HFFc6 (cell line): ENCODE measurements around the gene VWA5A. TPM values are rescaled to one million over a fixed set of nuclear protein-coding genes. Genes with fewer than 3 reads are reported as not detected.

Experiments
- DNase-seq: peaks from one replicate; pipeline ENCODE4 v3.0.0-alpha.2; 2018
- H3K27ac Mint-ChIP-seq: 2 replicates; pipeline ENCODE4 v1.8.0; 2020; ENCODE audit warnings: mild to moderate bottlenecking, mixed read lengths
- H3K27me3 Mint-ChIP-seq: 2 replicates; pipeline ENCODE4 v1.8.0; 2021; ENCODE audit warnings: mild to moderate bottlenecking, moderate library complexity, mixed read lengths; ENCODE audit not compliant: insufficient read depth
- H3K36me3 Mint-ChIP-seq: 2 replicates; pipeline ENCODE4 v1.8.0; 2021; ENCODE audit warnings: low read depth, mixed read lengths
- H3K4me1 Mint-ChIP-seq: 2 replicates; pipeline ENCODE4 v1.8.0; 2020; ENCODE audit warnings: low read depth, mixed read lengths
- H3K4me3 Mint-ChIP-seq: 2 replicates; pipeline ENCODE4 v1.8.0; 2020; ENCODE audit warnings: mild to moderate bottlenecking, moderate library complexity, mixed read lengths
- H3K9me3 Mint-ChIP-seq: 2 replicates; pipeline ENCODE4 v1.8.0; 2020; ENCODE audit warnings: mild to moderate bottlenecking, mixed read lengths
- CTCF ChIP-seq: fragments of 200-600 bp; sonication (generic); IDR thresholded peaks from 2 replicates; pipeline ENCODE4 v1.5.0; 2021; ENCODE audit warnings: antibody characterized with exemption, mild to moderate bottlenecking
- total RNA-seq, 6 experiments: library from RNA; stranded (reverse); fragmentation: NEBNext Ultra II Directional; extraction: Animal tissue kit (Norgen Biotek cat#: 25700); gene quantifications; 2 replicates in 1 of 6; 3 replicates in 5 of 6; pipeline ENCODE4 v1.2.3, GENCODE V29; 2021

The VWA5A gene
- total RNA-seq, 6 experiments from 2014 or later, result 0.14 TPM; not detected in 5

DNA sequence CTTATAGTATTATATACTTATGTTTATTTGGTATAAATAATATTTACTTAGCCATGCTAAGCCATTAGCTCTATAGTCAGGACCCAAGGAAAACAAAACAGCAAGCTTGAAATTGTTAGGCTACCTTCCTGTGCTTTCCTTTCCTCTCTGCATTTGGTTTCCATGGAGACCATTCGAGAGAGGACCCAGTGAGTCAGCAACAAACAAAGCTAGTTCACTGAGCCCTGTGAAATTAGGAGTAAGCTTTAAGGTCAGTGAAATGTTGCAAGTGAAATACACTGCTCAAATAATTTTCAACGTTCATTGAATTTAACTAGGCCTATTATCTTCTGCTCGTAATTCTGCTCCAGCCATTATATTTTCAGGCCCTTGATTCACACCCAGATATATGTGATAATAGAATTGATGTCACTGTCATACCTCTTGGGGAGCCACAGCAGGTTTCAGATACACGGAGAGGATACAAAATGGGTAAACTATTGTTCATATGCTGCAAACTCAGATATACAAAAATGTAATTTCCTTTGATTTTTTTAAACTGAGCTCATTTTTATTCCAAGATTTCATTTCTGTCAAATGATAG is 58.8 kb downstream of the VWA5A start:
- H3K4me1 Mint-ChIP-seq, result no peaks in the 10 kb centered on the region

GRCh38 chr11:124176925-124177715 is 61.9 kb downstream of the VWA5A start:
- Mint-ChIP-seq H3K27ac (no peak overlapping the region), H3K4me3 (no peak overlapping the region)
- no peak for TF ChIP-seq CTCF

More for the DNA sequence above, 58.8 kb downstream of the VWA5A start:
- H3K27me3 Mint-ChIP-seq, result no peaks in the 10 kb centered on the region
- H3K27ac Mint-ChIP-seq, result no peak overlapping the region
- H3K4me3 Mint-ChIP-seq, result no peak overlapping the region
- H3K36me3 Mint-ChIP-seq, result no peaks in the 10 kb centered on the region; the same call in 1 of the 2 replicates
- peak; percentile 3 for DNase-seq
- H3K9me3 Mint-ChIP-seq, result peaks cover 14% of the 10 kb centered on the region
- TF ChIP-seq CTCF, result no peak

GRCh38 chr11:124179310-124179709 is 64.1 kb downstream of the VWA5A start:
- no peaks in the 10 kb centered on the region for H3K36me3 Mint-ChIP-seq
- H3K9me3 Mint-ChIP-seq, result no peaks in the 10 kb centered on the region; the same call in 1 of the 2 replicates
- H3K4me1 Mint-ChIP-seq, result no peaks in the 10 kb centered on the region
- no peak for DNase-seq
- H3K27me3 Mint-ChIP-seq, result no peaks in the 10 kb centered on the region
- no peak overlapping the region for H3K27ac Mint-ChIP-seq
- no peak overlapping the region for H3K4me3 Mint-ChIP-seq
- TF ChIP-seq CTCF, result no peak

More at GRCh38 chr11:124176925-124177715, 61.9 kb downstream of the VWA5A start:
- no peaks in the 10 kb centered on the region for H3K36me3 Mint-ChIP-seq
- H3K4me1 Mint-ChIP-seq, result no peaks in the 10 kb centered on the region
- H3K27me3 Mint-ChIP-seq, result no peaks in the 10 kb centered on the region
- no peak for DNase-seq
- H3K9me3 Mint-ChIP-seq, result no peaks in the 10 kb centered on the region; the same call in 1 of the 2 replicates

- H3K4me3 Mint-ChIP-seq, result no peak within 1 kb of the TSS
- DNase-seq, result no peak
- H3K27ac Mint-ChIP-seq, result no peak within 1 kb of the TSS
- peaks cover 10% of the 10 kb centered on the region for H3K9me3 Mint-ChIP-seq
- H3K27me3 Mint-ChIP-seq, result no peaks in the 10 kb centered on the region
- H3K36me3 Mint-ChIP-seq, result no peaks in the 10 kb centered on the region
- H3K4me1 Mint-ChIP-seq, result no peaks in the 10 kb centered on the region
- no peak for TF ChIP-seq CTCF
Observed at GRCh38 chr11:124183068-124183467, 67.8 kb downstream of the VWA5A start, which contains the start of gene OR10D3. TSS of gene OR10D3 (plus strand) at chr11:124183345. CDS start at chr11:124185270, 1,925 bp downstream.

DNA sequence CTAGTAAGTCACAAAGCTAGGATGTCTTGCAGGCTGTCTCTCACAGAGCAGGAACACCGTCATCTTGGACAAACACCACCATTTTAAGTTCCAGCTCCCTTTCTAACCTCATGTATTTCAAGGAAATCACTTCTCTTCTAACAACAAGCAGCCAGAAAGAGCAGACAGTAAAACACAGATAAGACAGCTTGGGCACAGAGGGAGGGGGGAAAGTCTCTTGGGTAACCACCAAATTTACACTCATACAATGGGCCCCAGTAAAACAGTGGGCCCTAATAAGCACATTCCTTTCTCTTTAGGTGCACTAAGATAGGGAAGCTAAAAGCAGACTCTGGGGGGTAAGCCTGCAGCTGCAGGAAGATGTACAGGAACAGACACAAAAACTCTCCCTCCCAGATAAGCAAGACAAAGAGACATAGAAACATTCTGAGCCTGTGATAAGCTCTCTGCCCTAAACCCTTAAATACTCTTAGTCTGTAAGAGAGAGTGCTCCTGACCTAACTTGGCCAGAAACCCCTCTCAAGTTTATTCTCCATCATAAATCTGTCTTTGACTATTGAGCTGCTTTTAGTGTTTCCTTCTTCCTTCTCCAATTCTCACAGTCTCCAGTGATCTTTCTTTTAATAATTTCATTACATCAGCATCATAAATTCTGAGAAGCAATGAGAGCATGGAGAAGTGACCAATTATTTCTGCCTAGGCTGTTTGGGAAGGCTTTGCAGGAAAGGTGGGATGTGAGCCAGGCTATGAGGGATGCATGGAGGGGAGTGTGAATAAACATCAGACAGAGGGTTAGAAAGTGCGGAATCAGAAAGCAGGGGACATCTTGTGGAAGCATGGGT is 75.3 kb downstream of the VWA5A start:
- H3K27me3 Mint-ChIP-seq, result peaks cover 2% of the 10 kb centered on the region; the same call in 1 of the 2 replicates
- H3K36me3 Mint-ChIP-seq, result no peaks in the 10 kb centered on the region
- no peak overlapping the region for H3K4me3 Mint-ChIP-seq
- TF ChIP-seq CTCF, result no peak
- H3K27ac Mint-ChIP-seq, result no peak overlapping the region
- H3K9me3 Mint-ChIP-seq, result peaks cover 14% of the 10 kb centered on the region
- no peak for DNase-seq
- H3K4me1 Mint-ChIP-seq, result no peaks in the 10 kb centered on the region
